Activated T-helper 1 cell treated with Interleukin-2 at 50 U/mL for 16 hours (primary cell): Measurements from ENCODE around the gene SOX6.

Experiments
- DNase-seq: peaks from one replicate; pipeline ENCODE4 v3.0.0-alpha.2; 2020; ENCODE audit warnings: low read depth

The SOX6 gene

DNA sequence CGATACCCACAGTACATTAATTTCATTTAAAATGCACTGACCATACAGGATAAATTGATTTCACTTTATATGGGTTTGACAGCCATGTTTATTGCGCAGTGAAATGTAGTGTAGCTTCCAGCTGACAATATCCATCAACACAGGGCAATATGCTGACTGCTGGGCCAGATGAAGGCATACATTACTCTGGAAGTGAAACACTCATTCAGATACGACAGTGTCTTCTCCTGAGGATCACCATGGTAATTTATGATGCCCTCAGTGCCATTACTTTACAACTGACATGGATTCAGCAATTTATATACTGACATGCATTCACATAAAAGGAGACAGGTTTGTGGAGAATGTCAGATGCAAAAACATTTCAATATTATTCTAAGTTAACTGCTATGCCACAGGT is 365.1 kb downstream of the SOX6 start:
- no peak for DNase-seq

DNA sequence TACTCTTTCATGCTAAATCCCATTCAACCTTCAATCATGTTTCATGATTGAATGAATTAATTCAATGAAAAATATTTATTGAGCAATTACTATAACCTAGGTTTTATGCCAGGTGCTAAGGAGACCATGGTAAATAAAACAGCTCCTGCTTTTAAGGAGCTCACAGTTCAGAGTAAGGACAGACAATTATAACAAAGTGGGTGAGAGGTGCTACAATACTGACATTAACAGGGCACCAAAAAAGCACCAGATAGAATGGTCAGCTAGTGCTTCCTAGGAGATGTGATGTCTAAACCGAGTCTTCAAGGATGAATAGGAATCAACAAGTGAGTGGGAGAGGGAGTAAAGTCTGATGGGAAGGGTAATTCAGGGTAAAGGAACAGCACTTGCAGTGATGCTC is 366.7 kb downstream of the SOX6 start:
- no peak for DNase-seq

- DNase-seq: no peak
Observed at GRCh38 chr11:15988693-15989231, 367.6 kb downstream of the SOX6 start.

- no peak for DNase-seq
Observed at GRCh38 chr11:15988016-15988550, 368.3 kb downstream of the SOX6 start.

- no peak for DNase-seq
Observed at GRCh38 chr11:15987046-15987445, 369.3 kb downstream of the SOX6 start.

DNA sequence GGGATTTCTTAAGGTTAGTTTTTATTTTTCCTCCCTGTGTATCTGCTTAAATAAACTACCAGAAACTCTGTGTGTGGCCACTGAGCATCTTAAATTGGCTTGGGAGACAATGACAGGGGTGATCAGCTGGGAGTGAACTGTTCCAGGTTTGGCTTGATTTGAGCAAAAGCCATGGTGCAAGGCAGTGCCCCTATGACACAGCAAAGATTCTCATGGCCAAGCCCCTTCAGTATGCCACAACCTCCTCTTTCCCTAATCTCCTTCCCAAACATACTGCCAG is 370.5 kb downstream of the SOX6 start:
- no peak for DNase-seq

DNA sequence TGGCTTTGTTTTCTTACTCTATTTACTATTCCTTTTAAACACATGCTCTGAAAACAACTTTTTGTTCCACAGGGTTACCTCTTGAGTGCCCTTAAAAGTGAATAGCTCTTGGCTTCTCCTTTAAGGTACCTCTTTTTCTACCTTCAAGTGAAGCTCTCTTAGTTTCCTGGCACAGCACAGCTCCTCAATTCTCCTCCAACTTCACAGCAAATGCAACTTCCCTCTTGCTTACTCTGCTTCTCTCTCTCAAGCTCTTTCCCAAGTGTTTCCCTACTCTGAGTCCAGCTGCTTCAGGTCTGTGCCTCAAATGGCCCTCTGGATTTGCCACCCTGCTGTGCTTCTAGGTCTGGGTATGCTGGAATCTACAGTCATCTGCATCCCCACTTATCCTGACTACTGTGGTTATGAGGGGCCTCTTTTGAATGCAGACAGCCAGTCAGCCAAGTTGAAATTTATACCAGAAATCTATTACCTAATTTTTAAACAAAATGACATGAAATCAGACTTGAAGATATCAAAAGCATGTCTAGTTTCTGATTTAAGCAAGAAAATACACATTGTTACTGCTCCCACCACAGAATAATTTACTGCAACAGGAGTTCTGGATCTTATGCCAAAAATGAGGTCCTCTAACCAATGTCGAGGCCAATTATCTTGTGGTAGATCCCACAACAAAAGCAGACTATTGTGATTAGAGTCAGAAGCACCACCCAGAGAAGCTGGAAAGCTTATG is 371.1 kb downstream of the SOX6 start:
- no peak for DNase-seq

GRCh38 chr11:15981292-15981691 is 375.1 kb downstream of the SOX6 start:
- DNase-seq: no peak

GRCh38 chr11:15977116-15977515 is 379.2 kb downstream of the SOX6 start:
- DNase-seq: no peak

DNA sequence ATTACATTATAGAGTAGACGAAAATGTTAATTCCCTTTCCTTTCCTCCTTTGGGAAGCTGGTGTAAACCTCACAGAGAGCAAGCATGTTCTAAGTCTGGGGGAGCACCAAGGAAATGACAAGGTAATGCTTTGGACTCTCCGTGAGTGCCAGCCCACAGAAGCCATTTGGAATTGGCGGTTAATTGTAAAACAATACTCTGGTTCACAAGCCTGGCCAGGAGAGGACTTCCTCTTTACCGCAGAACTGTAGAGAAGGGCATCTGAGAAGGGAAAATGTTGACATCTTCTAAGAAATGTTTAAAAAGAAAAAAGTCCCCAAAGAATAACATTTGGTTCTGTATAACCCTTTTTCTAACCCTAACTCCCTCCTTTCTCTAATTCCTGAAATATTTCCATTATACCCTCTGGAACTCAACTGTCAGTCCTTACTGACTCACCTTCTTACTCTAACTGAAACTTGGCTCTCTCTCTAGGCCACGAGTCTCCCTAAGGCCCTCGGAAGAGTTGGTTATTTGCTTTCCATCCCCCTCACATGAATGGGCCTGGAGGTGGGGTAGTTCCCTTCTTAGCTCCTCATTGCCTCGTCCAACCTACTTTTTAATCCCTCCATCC is 379.8 kb downstream of the SOX6 start:
- DNase-seq: no peak

- no peak for DNase-seq
Observed at GRCh38 chr11:15975742-15976141, 380.6 kb downstream of the SOX6 start.

DNA sequence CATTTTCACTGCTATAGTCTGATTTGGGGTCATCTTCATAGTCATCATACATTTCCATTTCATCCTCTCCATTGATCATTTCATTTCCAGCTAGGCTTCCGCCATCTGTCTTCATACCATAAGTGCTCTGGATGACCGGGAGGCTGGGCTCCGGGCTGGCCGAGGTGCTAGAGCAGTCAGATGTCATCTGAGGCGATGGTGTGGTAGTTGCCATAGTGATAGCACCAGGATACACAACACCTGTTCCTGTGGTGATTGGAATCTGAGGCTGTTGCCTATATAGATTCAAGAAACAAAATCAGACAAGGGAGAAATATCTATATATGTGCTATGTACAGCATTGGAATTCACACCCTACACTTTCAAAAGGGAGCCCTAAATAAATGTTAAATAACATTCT is 383.5 kb downstream of the SOX6 start:
- DNase-seq: no peak

GRCh38 chr11:15971215-15971546 is 385.2 kb downstream of the SOX6 start:
- no peak for DNase-seq

- no peak for DNase-seq
Observed at GRCh38 chr11:15970506-15971214, 385.7 kb downstream of the SOX6 start.

- DNase-seq: no peak
Observed at GRCh38 chr11:15969701-15970329, 386.5 kb downstream of the SOX6 start.

- no peak for DNase-seq
Observed at GRCh38 chr11:15969281-15969680, 387.1 kb downstream of the SOX6 start.

DNA sequence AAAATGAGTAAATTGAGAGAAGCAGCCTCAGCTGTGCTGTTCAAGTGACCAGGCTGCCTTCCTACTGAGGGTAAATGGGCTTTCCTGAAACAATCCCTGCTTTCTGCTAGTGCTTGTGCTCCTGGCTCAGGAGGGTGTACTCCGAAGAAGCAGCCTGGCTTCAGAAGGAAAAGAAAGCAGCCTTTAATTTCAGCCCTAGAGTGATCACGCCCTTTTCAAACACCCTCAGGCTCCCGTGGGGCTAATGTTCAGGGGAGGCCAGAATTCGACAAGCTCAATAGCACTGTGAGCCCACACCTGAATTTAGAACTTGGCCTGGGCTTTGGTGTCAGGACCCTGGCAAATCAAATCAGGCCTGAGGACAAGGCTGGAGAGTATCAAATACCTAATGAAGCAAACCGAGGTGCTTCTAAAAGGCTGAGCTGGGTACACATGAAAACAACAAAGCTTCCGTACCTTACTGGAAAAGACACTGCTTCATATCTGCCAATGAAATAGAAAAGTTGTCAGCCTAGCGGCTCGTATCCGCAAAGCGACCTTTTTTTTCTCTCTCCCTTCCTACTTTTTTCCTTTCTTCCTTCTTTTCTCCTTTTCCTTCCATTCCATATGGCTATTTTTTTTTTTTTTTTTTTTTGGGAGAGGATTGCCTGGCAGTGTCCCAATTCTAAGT is 387.8 kb downstream of the SOX6 start:
- no peak for DNase-seq

DNA sequence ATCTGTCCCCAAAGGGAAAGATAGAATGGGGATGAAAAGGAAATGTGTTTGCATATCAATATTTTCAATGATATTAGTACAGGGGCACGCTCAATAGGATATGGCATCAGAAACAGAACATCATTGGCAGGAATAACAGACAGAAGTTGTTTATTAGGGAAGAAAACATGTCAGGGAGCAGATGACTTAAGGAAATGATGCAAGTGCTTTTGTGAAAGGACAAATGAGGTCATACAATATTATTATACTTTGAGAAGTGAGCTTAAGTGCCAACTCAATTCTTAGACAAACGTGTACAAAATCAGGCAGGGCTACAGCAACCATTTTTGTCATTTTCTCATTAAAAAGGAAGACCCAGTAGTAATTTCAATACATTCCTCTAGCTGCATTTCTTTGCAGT is 388.4 kb downstream of the SOX6 start:
- no peak for DNase-seq

DNA sequence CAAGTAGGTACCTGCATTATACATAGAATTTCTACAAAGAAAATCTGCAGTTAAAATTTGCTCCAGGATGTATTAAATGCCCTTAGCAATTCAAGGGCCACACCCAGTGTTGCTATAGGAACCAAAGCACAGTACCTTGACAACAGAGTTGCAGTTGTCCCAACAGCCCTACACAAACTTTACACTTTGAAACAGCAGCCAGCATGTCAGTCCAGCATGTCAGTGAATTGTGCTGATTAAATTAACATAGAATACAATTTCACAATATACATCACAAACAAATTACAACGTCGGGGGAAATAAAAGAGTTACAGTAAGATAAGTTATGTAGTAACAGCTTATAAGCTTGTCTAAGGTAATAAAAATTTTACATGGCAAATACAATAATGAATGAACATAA is 389.2 kb downstream of the SOX6 start:
- no peak for DNase-seq

DNA sequence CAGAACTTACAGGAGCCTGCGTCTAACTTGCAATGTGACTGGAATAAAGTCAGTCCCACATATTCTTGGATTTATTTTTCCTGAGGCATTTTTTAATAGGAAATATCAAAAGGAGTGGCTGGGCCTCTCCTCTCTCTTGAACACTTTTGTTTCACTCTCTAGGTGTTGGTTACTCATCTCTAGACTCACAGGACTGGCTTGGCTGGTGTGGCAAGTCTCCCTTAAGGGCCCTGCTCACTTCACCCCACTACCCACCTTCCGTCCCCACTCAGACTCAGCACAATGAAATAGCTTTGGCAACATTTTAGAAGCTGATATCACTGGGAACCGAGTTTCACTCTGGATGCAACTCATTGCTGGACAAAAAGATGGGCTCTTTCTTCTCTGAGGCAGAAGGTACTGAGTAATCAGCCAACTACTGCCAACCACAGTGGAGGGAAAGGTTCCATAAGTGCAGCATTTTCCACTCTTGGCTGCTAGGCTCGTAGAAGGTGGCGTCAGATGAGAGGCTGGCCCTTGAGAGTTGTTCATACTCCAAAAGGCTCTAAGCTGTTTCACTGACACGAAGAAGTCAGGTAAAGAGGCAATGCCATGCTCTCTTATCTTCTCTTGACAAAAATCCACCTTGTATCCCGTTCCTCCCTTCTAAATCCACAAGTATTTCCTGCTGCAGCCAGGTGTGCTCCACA is 390.6 kb downstream of the SOX6 start:
- no peak for DNase-seq

- DNase-seq: no peak
Observed at GRCh38 chr11:15963266-15963665, 393.1 kb downstream of the SOX6 start.

DNA sequence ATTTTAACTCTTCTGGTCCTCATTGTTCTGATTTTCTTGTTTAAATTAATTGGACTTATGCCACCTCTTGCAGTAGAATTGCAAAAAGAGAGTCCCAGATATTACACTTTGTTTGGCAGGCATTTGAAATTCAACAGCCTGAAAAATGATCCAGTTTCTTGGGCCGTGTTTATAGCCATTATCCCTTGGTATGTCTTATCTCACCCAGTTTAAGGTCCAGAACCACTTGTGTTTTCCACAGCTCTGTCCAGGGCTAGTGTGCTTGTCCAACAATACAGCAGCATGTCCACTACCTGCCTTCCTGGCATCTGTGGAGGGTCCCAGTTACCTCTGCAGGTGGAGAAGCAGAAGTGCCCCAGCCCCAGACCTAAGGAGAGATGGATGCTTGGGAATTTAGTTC is 397.4 kb downstream of the SOX6 start:
- no peak for DNase-seq
